ENCODE measurements around the gene PLOD2. TPM values are rescaled to one million over a fixed set of nuclear protein-coding genes. Genes with fewer than 3 reads are reported as not detected.
"Not testable (repeated sequence)": the region's sequence is repeated elsewhere in the genome, so short reads cannot be mapped to it uniquely, and the experiment has no call there.

The PLOD2 gene
- total RNA-seq, 1 donor from 2014 or later = 38.5 TPM

GRCh38 chr3:146115619-146116018 is 45.4 kb downstream of the PLOD2 start:
- Histone ChIP-seq H3K27me3 (ENCODE audit: control insufficient read depth, insufficient read depth, low read length) (no peaks in the 10 kb centered on the region), H3K36me3 (ENCODE audit: control insufficient read depth, insufficient read depth, low read length) (no peaks in the 10 kb centered on the region), H3K4me3 (ENCODE audit: low read depth, low read length) (no peak overlapping the region)
- DNase-seq (ENCODE audit: low read depth) = no peak
- TF ChIP-seq, protein P1, sequence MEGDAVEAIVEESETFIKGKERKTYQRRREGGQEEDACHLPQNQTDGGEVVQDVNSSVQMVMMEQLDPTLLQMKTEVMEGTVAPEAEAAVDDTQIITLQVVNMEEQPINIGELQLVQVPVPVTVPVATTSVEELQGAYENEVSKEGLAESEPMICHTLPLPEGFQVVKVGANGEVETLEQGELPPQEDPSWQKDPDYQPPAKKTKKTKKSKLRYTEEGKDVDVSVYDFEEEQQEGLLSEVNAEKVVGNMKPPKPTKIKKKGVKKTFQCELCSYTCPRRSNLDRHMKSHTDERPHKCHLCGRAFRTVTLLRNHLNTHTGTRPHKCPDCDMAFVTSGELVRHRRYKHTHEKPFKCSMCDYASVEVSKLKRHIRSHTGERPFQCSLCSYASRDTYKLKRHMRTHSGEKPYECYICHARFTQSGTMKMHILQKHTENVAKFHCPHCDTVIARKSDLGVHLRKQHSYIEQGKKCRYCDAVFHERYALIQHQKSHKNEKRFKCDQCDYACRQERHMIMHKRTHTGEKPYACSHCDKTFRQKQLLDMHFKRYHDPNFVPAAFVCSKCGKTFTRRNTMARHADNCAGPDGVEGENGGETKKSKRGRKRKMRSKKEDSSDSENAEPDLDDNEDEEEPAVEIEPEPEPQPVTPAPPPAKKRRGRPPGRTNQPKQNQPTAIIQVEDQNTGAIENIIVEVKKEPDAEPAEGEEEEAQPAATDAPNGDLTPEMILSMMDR (IDR thresholded peaks at IDR 0.05; ENCODE audit: insufficient read depth, low read length, poor library complexity, severe bottlenecking) = no peak

GRCh38 chr3:146113804-146114203 is 47.2 kb downstream of the PLOD2 start:
- H3K36me3 ChIP-seq (ENCODE audit: control insufficient read depth, insufficient read depth, low read length); H3K27me3 ChIP-seq (ENCODE audit: control insufficient read depth, insufficient read depth, low read length); H3K4me3 ChIP-seq (ENCODE audit: low read depth, low read length); DNase-seq (ENCODE audit: low read depth): not testable (repeated sequence)

DNA sequence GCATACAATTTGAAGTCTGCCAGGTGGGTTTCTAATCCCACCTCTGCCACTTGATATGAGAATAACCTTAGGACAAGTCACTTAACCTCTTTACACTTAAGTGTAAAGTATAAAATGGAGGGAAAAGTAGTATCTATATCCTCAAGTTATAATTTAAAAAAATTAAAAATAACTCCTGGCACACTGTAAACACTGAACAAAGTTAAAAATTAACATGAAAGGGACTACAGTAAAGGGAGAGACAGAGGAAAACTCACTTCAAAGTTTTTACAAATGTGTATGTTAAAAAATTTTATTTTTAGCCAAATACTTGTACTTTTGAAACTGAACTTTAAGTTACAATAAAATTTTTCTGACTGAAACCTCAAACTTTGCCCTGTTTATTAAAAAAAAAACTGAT is 49.6 kb downstream of the PLOD2 start:
- H3K27me3 ChIP-seq (ENCODE audit: control insufficient read depth, insufficient read depth, low read length) = no peaks in the 10 kb centered on the region
- no peaks in the 10 kb centered on the region for H3K36me3 ChIP-seq (ENCODE audit: control insufficient read depth, insufficient read depth, low read length)
- H3K4me3 ChIP-seq (ENCODE audit: low read depth, low read length) = no peak overlapping the region
- DNase-seq (ENCODE audit: low read depth) = no peak
- TF ChIP-seq, protein P1 (IDR thresholded peaks at IDR 0.05; ENCODE audit: insufficient read depth, low read length, poor library complexity, severe bottlenecking) = no peak

- no peak for DNase-seq (ENCODE audit: low read depth)
- TF ChIP-seq, protein P1 (IDR thresholded peaks at IDR 0.05; ENCODE audit: insufficient read depth, low read length, poor library complexity, severe bottlenecking) = no peak
- Histone ChIP-seq H3K4me3 (ENCODE audit: low read depth, low read length) (no peak overlapping the region), H3K27me3 (ENCODE audit: control insufficient read depth, insufficient read depth, low read length) (no peaks in the 10 kb centered on the region), H3K36me3 (ENCODE audit: control insufficient read depth, insufficient read depth, low read length) (no peaks in the 10 kb centered on the region)
Measured at GRCh38 chr3:146110161-146110560, 50.8 kb downstream of the PLOD2 start.

DNA sequence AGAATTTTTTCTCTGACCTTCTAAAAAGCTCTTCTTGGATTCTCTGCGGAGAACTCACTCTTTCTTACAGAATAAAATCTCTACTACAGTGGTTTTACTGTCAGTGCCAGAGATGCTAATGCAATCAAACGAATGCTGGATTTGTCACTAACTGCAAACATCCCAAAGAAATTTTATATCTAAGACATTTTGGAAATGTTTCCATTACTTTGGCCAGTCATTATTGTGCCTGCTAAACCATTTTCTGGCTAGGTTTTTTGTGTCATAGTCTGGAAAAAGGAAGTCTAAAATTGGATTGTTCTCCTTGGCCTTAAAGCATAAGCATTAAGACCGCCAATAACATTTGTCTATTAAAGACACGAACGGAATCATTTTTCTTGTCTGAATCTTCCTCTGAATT is 54.0 kb downstream of the PLOD2 start:
- Histone ChIP-seq H3K36me3 (ENCODE audit: control insufficient read depth, insufficient read depth, low read length) (no peaks in the 10 kb centered on the region), H3K27me3 (ENCODE audit: control insufficient read depth, insufficient read depth, low read length) (no peaks in the 10 kb centered on the region), H3K4me3 (ENCODE audit: low read depth, low read length) (no peak overlapping the region)
- TF ChIP-seq, protein P1 (IDR thresholded peaks at IDR 0.05; ENCODE audit: insufficient read depth, low read length, poor library complexity, severe bottlenecking) = no peak
- DNase-seq (ENCODE audit: low read depth) = no peak

DNA sequence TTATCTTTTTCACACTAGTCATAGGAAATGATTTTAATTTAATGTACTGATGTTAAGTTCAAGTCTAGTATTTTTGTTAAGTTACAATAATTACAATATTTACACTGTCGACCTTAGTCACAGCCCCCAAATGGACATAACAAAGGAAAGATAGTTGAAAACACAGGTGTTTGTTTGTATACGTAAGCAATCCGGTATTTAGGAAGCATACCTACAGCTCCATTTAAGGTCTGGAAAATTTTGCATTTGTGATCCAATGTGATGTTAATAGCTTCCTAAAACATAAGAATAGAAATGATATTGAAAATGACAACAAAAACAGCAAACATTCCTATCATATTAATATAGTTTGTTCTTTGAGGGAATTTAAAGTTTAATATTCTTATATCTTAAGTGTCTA is 56.9 kb downstream of the PLOD2 start:
- TF ChIP-seq, protein P1 (IDR thresholded peaks at IDR 0.05; ENCODE audit: insufficient read depth, low read length, poor library complexity, severe bottlenecking) = no peak
- no peaks in the 10 kb centered on the region for H3K27me3 ChIP-seq (ENCODE audit: control insufficient read depth, insufficient read depth, low read length)
- H3K36me3 ChIP-seq (ENCODE audit: control insufficient read depth, insufficient read depth, low read length) = peaks cover 3% of the 10 kb centered on the region
- no peak for DNase-seq (ENCODE audit: low read depth)
- H3K4me3 ChIP-seq (ENCODE audit: low read depth, low read length) = no peak overlapping the region
